ENCODE data around the gene COX14. TPM values are rescaled to one million over a fixed set of nuclear protein-coding genes. Genes with fewer than 3 reads are reported as not detected.

COX14 gene
- total RNA-seq, 1 experiment from 2014 or later: 31.9 TPM

GRCh38 chr12:50102131-50102531 is 9.9 kb upstream of the COX14 start:
- H3K9me3 ChIP-seq (ENCODE audit: control insufficient read depth, low read depth, low read length): no peaks in the 10 kb centered on the region
- H3K79me2 ChIP-seq (ENCODE audit: insufficient read depth, low read length): no peaks in the 10 kb centered on the region
- H3K4ac ChIP-seq (ENCODE audit: low read depth, low read length): no peak overlapping the region
- Mint-ChIP-seq H3K4me3 (no peak overlapping the region), H3K36me3 (ENCODE audit: insufficient read depth in 1 of 3, low read depth in 3 of 3) (peaks cover 25 to 49% (median 43%) of the 10 kb centered on the region in 3 experiments; a peak in 6 of 7 replicates), H3K9me3 (no peaks in the 10 kb centered on the region), H3K27ac (peak overlapping the region in 1 of 3 experiments; percentile 10; a peak in 1 of 7 replicates), H3K4me1 (peaks cover 45 to 48% of the 10 kb centered on the region in 2 experiments), H3K27me3 (ENCODE audit: low read depth) (peaks cover 4% of the 10 kb centered on the region)
- no peak overlapping the region for H3K14ac ChIP-seq (ENCODE audit: insufficient read depth, low read length)
- DNase-seq: no peak
- H3K4me2 ChIP-seq (ENCODE audit: insufficient read depth, insufficient read length, low read length): no peak overlapping the region
- no peak overlapping the region for H3K18ac ChIP-seq (ENCODE audit: insufficient read length, low read depth, low read length)
- H4K5ac ChIP-seq (ENCODE audit: insufficient read length, low read depth, low read length): no peak overlapping the region
- H3K27ac ChIP-seq (ENCODE audit: insufficient read length, low read depth, low read length): no peak overlapping the region
- H3T11ph ChIP-seq (ENCODE audit: low read length): no peak overlapping the region
- no peak overlapping the region for H4K8ac ChIP-seq (replicated peaks; ENCODE audit: insufficient read length, low read depth, low read length)
- TF ChIP-seq CTCF (conservative IDR thresholded peaks at IDR 0.05): no peak
- no peaks in the 10 kb centered on the region for H3K27me3 ChIP-seq (ENCODE audit: insufficient read depth, low read length)
- no peak overlapping the region for H3K23ac ChIP-seq (ENCODE audit: insufficient read length, low read depth, low read length)
- no peak overlapping the region for H2BK20ac ChIP-seq (ENCODE audit: low read depth, low read length, poor library complexity, severe bottlenecking)
- no CpG with 5 or more reads among the region's 2 CpGs for WGBS (ENCODE audit: extremely low coverage, insufficient read length, low lambda C conversion rate)
- H4K91ac ChIP-seq (ENCODE audit: insufficient read length, low read depth, low read length): no peak overlapping the region
- no peak overlapping the region for H2AK5ac ChIP-seq (ENCODE audit: insufficient read length, low read length)
- H2BK12ac ChIP-seq (ENCODE audit: insufficient read length, low read depth, low read length): no peak overlapping the region
- H2BK15ac ChIP-seq (ENCODE audit: low read depth, low read length): no peak overlapping the region
- no peak overlapping the region for H2AFZ ChIP-seq (ENCODE audit: low read length)
- H3K56ac ChIP-seq (ENCODE audit: insufficient read length, low read depth, low read length): no peak overlapping the region
- H3K79me1 ChIP-seq (ENCODE audit: insufficient read depth, low read depth, low read length, poor library complexity, severe bottlenecking): no peaks in the 10 kb centered on the region
- no peak overlapping the region for H2BK120ac ChIP-seq (ENCODE audit: low read depth, low read length, poor library complexity, severe bottlenecking)
- no peaks in the 10 kb centered on the region; the same call in 1 of the 2 replicates for H3K4me1 ChIP-seq (ENCODE audit: insufficient read depth, low read length)
- H3K23me2 ChIP-seq (ENCODE audit: insufficient read length, low read depth, low read length, poor library complexity, severe bottlenecking): no peaks in the 10 kb centered on the region
- no peaks in the 10 kb centered on the region for H4K20me1 ChIP-seq (ENCODE audit: control insufficient read depth, insufficient read depth, insufficient read length)
- no peak overlapping the region for H2BK5ac ChIP-seq (ENCODE audit: insufficient read length, low read length)
- H3K9ac ChIP-seq (ENCODE audit: extremely low read depth, insufficient read length, low read length): no peak overlapping the region

Measured in H9 (cell line).